DND-41 (cell line): Measurements from ENCODE around the gene NXPE3.

Experiments
- ATAC-seq: fragments of 200-7000 bp; cut with Tn5 transposase; 3 replicates; pipeline ENCODE4 v1.9.1; 2021; ENCODE audit warnings: low read depth; ENCODE audit not compliant: insufficient read depth
- DNase-seq: peaks from one replicate; pipeline ENCODE4 v3.0.0-alpha.2; 2020
- H2AFZ ChIP-seq: 2 replicates; pipeline ENCODE4 v1.6.0; 2012; ENCODE audit warnings: low read depth, low read length
- H3K27ac ChIP-seq: 2 replicates; pipeline ENCODE4 v1.5.1; 2012; ENCODE audit warnings: low read length, inconsistent platforms
- H3K27me3 ChIP-seq: fragments of 200-600 bp; sonication (generic); 2 replicates; pipeline ENCODE4 v1.6.0; 2012; ENCODE audit warnings: low read length, mild to moderate bottlenecking, inconsistent platforms; ENCODE audit not compliant: insufficient read depth, poor library complexity
- H3K36me3 ChIP-seq: 2 replicates; pipeline ENCODE4 v1.5.1; 2012; ENCODE audit warnings: low read length, inconsistent platforms; ENCODE audit not compliant: insufficient read depth
- H3K4me1 ChIP-seq: 2 replicates; pipeline ENCODE4 v1.5.1; 2012; ENCODE audit warnings: mild to moderate bottlenecking, low read length; ENCODE audit not compliant: insufficient read depth
- H3K4me2 ChIP-seq: 2 replicates; pipeline ENCODE4 v1.6.0; 2012; ENCODE audit warnings: mild to moderate bottlenecking, moderate library complexity, low read length, inconsistent platforms; ENCODE audit not compliant: insufficient read depth
- H3K4me3 ChIP-seq, 2 experiments: fragments of 200-600 bp in 1 of 2; shearing (Covaris generic) in 1 of 2; 2 replicates each; pipeline ENCODE4 v1.5.1; 2012 to 2016; ENCODE audit warnings: inconsistent platforms in 2 of 2, low read length in 2 of 2, mild to moderate bottlenecking in 2 of 2, low read depth in 1 of 2, moderate library complexity in 1 of 2
- H3K79me2 ChIP-seq: 2 replicates; pipeline ENCODE4 v1.6.0; 2012; ENCODE audit warnings: low read length, inconsistent platforms; ENCODE audit not compliant: insufficient read depth
- H3K9ac ChIP-seq: 2 replicates; pipeline ENCODE4 v1.6.0; 2012; ENCODE audit warnings: low read depth, mild to moderate bottlenecking, inconsistent platforms, low read length, moderate library complexity
- H3K9me3 ChIP-seq: 2 replicates; pipeline ENCODE4 v1.5.1; 2012; ENCODE audit warnings: low read length, moderate library complexity, mild to moderate bottlenecking, inconsistent platforms; ENCODE audit not compliant: insufficient read depth, severe bottlenecking
- H4K20me1 ChIP-seq: 2 replicates; pipeline ENCODE4 v1.6.0; 2012; ENCODE audit warnings: low read length; ENCODE audit not compliant: insufficient read depth
- EZH2 ChIP-seq: IDR thresholded peaks from 3 replicates; pipeline ENCODE4 v1.6.1; 2012; ENCODE audit warnings: borderline replicate concordance, low read depth, mild to moderate bottlenecking, moderate library complexity, low read length, inconsistent platforms; ENCODE audit not compliant: severe bottlenecking
- TF ChIP-seq, protein P1 (sequence below): IDR thresholded peaks from 2 replicates; pipeline ENCODE4 v1.5.1; 2012; ENCODE audit warnings: borderline replicate concordance, low read length, moderate library complexity, mild to moderate bottlenecking; ENCODE audit not compliant: poor library complexity, severe bottlenecking; ENCODE audit errors: extremely low read depth

The NXPE3 gene

DNA sequence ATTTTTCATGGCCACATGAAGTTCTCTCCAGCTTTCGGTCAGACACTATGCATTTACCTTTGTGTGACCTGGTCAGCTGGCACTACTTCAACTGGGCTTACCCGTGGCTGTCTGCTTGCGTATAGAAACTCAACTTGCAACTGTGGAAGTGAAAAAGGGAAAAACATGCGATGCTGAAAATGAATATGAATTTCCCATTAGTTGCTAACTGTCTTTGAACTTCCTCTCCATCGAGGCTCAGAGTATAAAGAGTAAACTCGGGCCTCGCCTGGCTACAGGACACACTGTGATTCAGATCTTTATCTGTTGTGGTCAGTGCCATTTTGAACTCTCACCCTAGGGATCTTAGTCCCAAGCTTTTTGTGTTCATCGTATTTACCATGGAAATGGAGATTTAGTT lies 97.1 kb downstream of the NXPE3 start:
- ATAC-seq (no peak), DNase-seq (no peak)
- H3K9me3 ChIP-seq, result no peaks in the 10 kb centered on the region
- H3K4me3 ChIP-seq, result no peak overlapping the region
- H3K4me1 ChIP-seq, result no peaks in the 10 kb centered on the region
- no peaks in the 10 kb centered on the region for H3K79me2 ChIP-seq
- H3K4me2 ChIP-seq, result no peak overlapping the region
- no peaks in the 10 kb centered on the region for H4K20me1 ChIP-seq
- peaks cover 2% of the 10 kb centered on the region for H3K27me3 ChIP-seq
- TF ChIP-seq EZH2, result no peak
- TF ChIP-seq, protein P1, sequence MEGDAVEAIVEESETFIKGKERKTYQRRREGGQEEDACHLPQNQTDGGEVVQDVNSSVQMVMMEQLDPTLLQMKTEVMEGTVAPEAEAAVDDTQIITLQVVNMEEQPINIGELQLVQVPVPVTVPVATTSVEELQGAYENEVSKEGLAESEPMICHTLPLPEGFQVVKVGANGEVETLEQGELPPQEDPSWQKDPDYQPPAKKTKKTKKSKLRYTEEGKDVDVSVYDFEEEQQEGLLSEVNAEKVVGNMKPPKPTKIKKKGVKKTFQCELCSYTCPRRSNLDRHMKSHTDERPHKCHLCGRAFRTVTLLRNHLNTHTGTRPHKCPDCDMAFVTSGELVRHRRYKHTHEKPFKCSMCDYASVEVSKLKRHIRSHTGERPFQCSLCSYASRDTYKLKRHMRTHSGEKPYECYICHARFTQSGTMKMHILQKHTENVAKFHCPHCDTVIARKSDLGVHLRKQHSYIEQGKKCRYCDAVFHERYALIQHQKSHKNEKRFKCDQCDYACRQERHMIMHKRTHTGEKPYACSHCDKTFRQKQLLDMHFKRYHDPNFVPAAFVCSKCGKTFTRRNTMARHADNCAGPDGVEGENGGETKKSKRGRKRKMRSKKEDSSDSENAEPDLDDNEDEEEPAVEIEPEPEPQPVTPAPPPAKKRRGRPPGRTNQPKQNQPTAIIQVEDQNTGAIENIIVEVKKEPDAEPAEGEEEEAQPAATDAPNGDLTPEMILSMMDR, result no peak
- H3K9ac ChIP-seq, result no peak overlapping the region
- H3K27ac ChIP-seq, result no peak overlapping the region
- H2AFZ ChIP-seq, result no peak overlapping the region
- H3K36me3 ChIP-seq, result no peaks in the 10 kb centered on the region
